Adrenal gland (tissue), 5 donors: ENCODE data around the gene CCDC71L.

Experiments
- CTCF ChIP-seq, 6 experiments: fragments of 450-650 bp in 4 of 6; fragments of 200-600 bp in 2 of 6; sonication (generic) in 1 of 6; IDR thresholded peaks; 1 replicate in 5 of 6; 2 replicates in 1 of 6; pipeline versions ENCODE4 v1.5.1 to v1.8.0; 2016 to 2021; ENCODE audit warnings: antibody characterized with exemption in 6 of 6, mild to moderate bottlenecking in 2 of 6, moderate library complexity in 1 of 6
- POLR2A ChIP-seq, 2 donors: fragments of 450-650 bp; IDR thresholded peaks; one replicate each; pipeline ENCODE4 v1.6.1; 2017; ENCODE audit warnings: antibody characterized with exemption in 2 of 2, mild to moderate bottlenecking in 2 of 2, moderate library complexity in 1 of 2
- donor health status: DM: no; HTN: no; CAD: no.

GRCh38 chr7:106640368-106641141 lies 20.4 kb downstream of the CCDC71L start:
- TF ChIP-seq CTCF (IDR thresholded peaks at IDR 0.05) (no peak), POLR2A (IDR thresholded peaks at IDR 0.05) (no peak)
